PC-3 (cell line): ENCODE measurements around the gene ENAM.

Experiments
- CTCF ChIP-seq: fragments of 300-600 bp; sonication (generic); conservative IDR thresholded peaks from 2 replicates; pipeline ENCODE4 v1.5.1; 2017; ENCODE audit warnings: antibody characterized with exemption, low read depth, mild to moderate bottlenecking, low read length
- EZH2phosphoT487 ChIP-seq: fragments of 300-600 bp; sonication (generic); IDR thresholded peaks from 2 replicates; pipeline ENCODE4 v1.6.1; 2018; ENCODE audit warnings: mild to moderate bottlenecking, antibody characterized with exemption, low read length, borderline replicate concordance

- TF ChIP-seq CTCF (no peak), EZH2phosphoT487 (no peak)
Measured at GRCh38 chr4:70586841-70587240, 41.7 kb upstream of the ENAM start.
